Measurements from ENCODE around the gene GAK. TPM values are rescaled to one million over a fixed set of nuclear protein-coding genes. Genes with fewer than 3 reads are reported as not detected.

GAK gene
- total and polyA plus RNA-seq, 2 of the 4 experiments (the other 2 are of a cell fraction), result 45.1 to 133 TPM

DNA sequence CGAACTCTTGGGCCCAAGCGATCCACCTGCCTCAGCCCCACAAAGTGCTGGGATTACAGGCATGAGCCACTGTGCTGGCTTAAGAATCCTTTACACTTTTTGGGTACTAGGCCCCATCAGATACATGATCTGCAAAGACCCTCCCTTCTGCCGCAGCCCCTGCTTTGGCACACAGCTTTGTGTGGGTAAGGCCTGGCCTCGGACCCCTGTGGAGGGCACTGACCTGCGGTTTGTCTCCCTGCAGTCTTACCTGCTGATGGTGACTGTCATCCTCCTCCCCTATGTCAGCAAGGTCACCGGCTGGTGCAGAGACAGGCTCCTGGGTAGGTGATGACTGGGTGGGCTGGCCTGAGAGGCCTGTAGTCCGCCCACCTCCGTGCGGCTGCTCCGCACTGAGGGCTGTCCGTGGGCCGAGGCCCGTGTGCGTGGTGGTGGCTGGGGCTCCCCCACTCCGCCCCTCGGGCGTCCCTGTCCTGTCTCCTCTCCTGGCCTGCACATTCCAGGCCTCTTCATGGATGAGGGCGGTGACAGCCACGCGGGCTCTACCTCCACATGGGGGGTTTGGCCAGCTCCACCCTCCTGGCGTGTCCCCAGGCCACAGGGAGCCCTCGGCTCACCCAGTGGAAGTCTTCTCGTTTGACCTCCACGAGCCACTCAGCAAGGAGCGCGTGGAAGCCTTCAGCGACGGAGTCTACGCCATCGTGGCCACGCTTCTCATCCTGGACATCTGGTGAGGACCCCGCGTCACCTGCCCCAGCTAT lies 23.2 kb upstream of the GAK start:
- DNase-seq (no peak), ATAC-seq (ENCODE audit: low read depth) (no peak)
- 96% methylated on average over 6 of the region's 33 CpGs; no CpG with 5 or more reads in 1 of the 2 experiments for WGBS, 2 experiments (ENCODE audit: extremely low coverage in 2 of 2, insufficient read length in 1 of 2)
- no peaks in the 10 kb centered on the region for H3K9me3 ChIP-seq (ENCODE audit: control insufficient read depth, insufficient read depth, low read length)
- no peak overlapping the region for H2AFZ ChIP-seq (replicated peaks; ENCODE audit: low read length, poor library complexity)
- H4K20me1 ChIP-seq (ENCODE audit: insufficient read depth, low read length), result 0 out of 2 replicates have a peak, but pooled peaks cover 3% of the 10 kb centered on the region
- no peak overlapping the region for H2BK120ac ChIP-seq (ENCODE audit: low read depth, low read length)
- no peak overlapping the region for H3K9ac ChIP-seq (ENCODE audit: low read depth, low read length)
- H2BK20ac ChIP-seq (ENCODE audit: low read depth, low read length), result no peak overlapping the region
- H3K79me1 ChIP-seq (ENCODE audit: low read depth in 1 of 2, low read length in 2 of 2), result no peaks in the 10 kb centered on the region
- no peak overlapping the region for H3K4ac ChIP-seq (ENCODE audit: low read depth, low read length)
- H3K36me3 ChIP-seq (ENCODE audit: control insufficient read depth, insufficient read depth, low read length), result peaks cover 22% of the 10 kb centered on the region
- no peak overlapping the region for H4K91ac ChIP-seq (ENCODE audit: insufficient read depth, low read depth, low read length)
- H3K4me1 ChIP-seq (ENCODE audit: control insufficient read depth, insufficient read depth, low read length), result no peaks in the 10 kb centered on the region
- CTCF ChIA-PET, result no interaction called here
- no peak overlapping the region for H3K14ac ChIP-seq (replicated peaks; ENCODE audit: low read depth, low read length)
- no peak overlapping the region for H4K8ac ChIP-seq (ENCODE audit: low read depth in 2 of 2, low read length in 2 of 2)
- no peaks in the 10 kb centered on the region for H3K27me3 ChIP-seq (ENCODE audit: control insufficient read depth, insufficient read depth, low read length)
- no peak overlapping the region for H2AK5ac ChIP-seq (ENCODE audit: low read depth, low read length)
- no TSS peak for BruUV-seq (replicated peaks)
- no peak for TF ChIP-seq MAZ (IDR thresholded peaks at IDR 0.05; ENCODE audit: borderline replicate concordance, low read depth, low read length)
- no peak for TF ChIP-seq RCOR1 (IDR thresholded peaks at IDR 0.05; ENCODE audit: insufficient replicate concordance, low read length)
- TF ChIP-seq MXI1 (IDR thresholded peaks at IDR 0.05; ENCODE audit: borderline replicate concordance, low read depth, low read length), result no peak
- TF ChIP-seq POLR2A (IDR thresholded peaks at IDR 0.05; ENCODE audit: low read depth, low read length), result no peak
- TF ChIP-seq USF2 (IDR thresholded peaks at IDR 0.05; ENCODE audit: low read depth, low read length), result no peak
- no peak for TF ChIP-seq MAFK (IDR thresholded peaks at IDR 0.05; ENCODE audit: low read depth, low read length)
- no peak for TF ChIP-seq SMC3 (IDR thresholded peaks at IDR 0.05; ENCODE audit: low read depth, low read length)
- TF ChIP-seq, protein P1, sequence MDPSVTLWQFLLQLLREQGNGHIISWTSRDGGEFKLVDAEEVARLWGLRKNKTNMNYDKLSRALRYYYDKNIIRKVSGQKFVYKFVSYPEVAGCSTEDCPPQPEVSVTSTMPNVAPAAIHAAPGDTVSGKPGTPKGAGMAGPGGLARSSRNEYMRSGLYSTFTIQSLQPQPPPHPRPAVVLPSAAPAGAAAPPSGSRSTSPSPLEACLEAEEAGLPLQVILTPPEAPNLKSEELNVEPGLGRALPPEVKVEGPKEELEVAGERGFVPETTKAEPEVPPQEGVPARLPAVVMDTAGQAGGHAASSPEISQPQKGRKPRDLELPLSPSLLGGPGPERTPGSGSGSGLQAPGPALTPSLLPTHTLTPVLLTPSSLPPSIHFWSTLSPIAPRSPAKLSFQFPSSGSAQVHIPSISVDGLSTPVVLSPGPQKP (IDR thresholded peaks at IDR 0.05; ENCODE audit: borderline replicate concordance, low read depth, low read length), result no peak
- no peak for TF ChIP-seq RAD21 (IDR thresholded peaks at IDR 0.05; ENCODE audit: low read length)
- no peak for TF ChIP-seq CHD1 (IDR thresholded peaks at IDR 0.05; ENCODE audit: low read depth, low read length)
- TF ChIP-seq RFX5 (IDR thresholded peaks at IDR 0.05; ENCODE audit: low read depth, low read length), result no peak
- no peak for TF ChIP-seq NFE2L2 (IDR thresholded peaks at IDR 0.05; ENCODE audit: low read depth, low read length)
- no peak for TF ChIP-seq FOS (IDR thresholded peaks at IDR 0.05; ENCODE audit: low read depth, low read length)
- no peak for TF ChIP-seq BHLHE40 (IDR thresholded peaks at IDR 0.05; ENCODE audit: low read depth, low read length)
- TF ChIP-seq CEBPB (IDR thresholded peaks at IDR 0.05; ENCODE audit: low read depth, low read length), result no peak
- TF ChIP-seq, protein P2, sequence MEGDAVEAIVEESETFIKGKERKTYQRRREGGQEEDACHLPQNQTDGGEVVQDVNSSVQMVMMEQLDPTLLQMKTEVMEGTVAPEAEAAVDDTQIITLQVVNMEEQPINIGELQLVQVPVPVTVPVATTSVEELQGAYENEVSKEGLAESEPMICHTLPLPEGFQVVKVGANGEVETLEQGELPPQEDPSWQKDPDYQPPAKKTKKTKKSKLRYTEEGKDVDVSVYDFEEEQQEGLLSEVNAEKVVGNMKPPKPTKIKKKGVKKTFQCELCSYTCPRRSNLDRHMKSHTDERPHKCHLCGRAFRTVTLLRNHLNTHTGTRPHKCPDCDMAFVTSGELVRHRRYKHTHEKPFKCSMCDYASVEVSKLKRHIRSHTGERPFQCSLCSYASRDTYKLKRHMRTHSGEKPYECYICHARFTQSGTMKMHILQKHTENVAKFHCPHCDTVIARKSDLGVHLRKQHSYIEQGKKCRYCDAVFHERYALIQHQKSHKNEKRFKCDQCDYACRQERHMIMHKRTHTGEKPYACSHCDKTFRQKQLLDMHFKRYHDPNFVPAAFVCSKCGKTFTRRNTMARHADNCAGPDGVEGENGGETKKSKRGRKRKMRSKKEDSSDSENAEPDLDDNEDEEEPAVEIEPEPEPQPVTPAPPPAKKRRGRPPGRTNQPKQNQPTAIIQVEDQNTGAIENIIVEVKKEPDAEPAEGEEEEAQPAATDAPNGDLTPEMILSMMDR (conservative IDR thresholded peaks at IDR 0.05; ENCODE audit: low read depth, low read length), result no peak
- H2AK9ac ChIP-seq (replicated peaks; ENCODE audit: low read depth, low read length, poor library complexity), result no peak overlapping the region
- POLR2A ChIA-PET (ENCODE audit: unreplicated experiment), result no interaction called here
- 0 out of 2 replicates have a peak, but pooled peaks cover 5% of the 10 kb centered on the region for H3K9me1 ChIP-seq (ENCODE audit: insufficient read depth, low read length)
- no peak overlapping the region for H3K27ac ChIP-seq (ENCODE audit: insufficient read depth, low read length)
- no peak overlapping the region for H3K56ac ChIP-seq (ENCODE audit: extremely low read depth, insufficient read depth, low read length)
- dilution Hi-C loops (cut with HindIII; ENCODE audit: low sequenced_read_pairs, unreplicated experiment), result no loop called here
- H2BK5ac ChIP-seq (ENCODE audit: low read depth, low read length, poor library complexity, severe bottlenecking), result no peak overlapping the region
- H3K18ac ChIP-seq (ENCODE audit: low read depth, low read length), result no peak overlapping the region
- H3K4me3 ChIP-seq (ENCODE audit: insufficient read depth, low read depth, low read length), result no peak overlapping the region
- intact Hi-C loops (cut with micrococcal nuclease), result no loop called here
- in situ Hi-C loops (cut with MboI; ENCODE audit: low sequenced_read_pairs), result no loop called here
- no peak overlapping the region for H3K23ac ChIP-seq (ENCODE audit: low read depth, low read length)
- no peak overlapping the region for H3K4me2 ChIP-seq (ENCODE audit: low read depth, low read length)
- H4K5ac ChIP-seq (ENCODE audit: low read depth, low read length), result no peak overlapping the region
- no peak overlapping the region for H2BK15ac ChIP-seq (ENCODE audit: low read depth, low read length)

Data from IMR-90 (cell line).